Mucosa of descending colon (tissue), 3 donors: ENCODE results near the gene PLA2G4B. TPM values are rescaled to one million over a fixed set of nuclear protein-coding genes. Genes with fewer than 3 reads are reported as not detected.

Source experiments
- ATAC-seq: fragments of 200-7000 bp; cut with Tn5 transposase; one replicate; pipeline ENCODE4 v1.9.1; 2020; ENCODE audit warnings: mild to moderate bottlenecking, moderate library complexity
- DNase-seq, 3 donors: peaks; one replicate each; pipeline ENCODE4 v3.0.0-alpha.2; 2020
- H3K36me3 ChIP-seq: fragments of 200-600 bp; one replicate; pipeline ENCODE4 v1.8.0; 2021; ENCODE audit warnings: low read depth, mild to moderate bottlenecking
- H3K4me1 ChIP-seq: fragments of 200-600 bp; one replicate; pipeline ENCODE4 v1.8.0; 2021; ENCODE audit warnings: low read depth, mild to moderate bottlenecking
- H3K4me3 ChIP-seq: fragments of 200-600 bp; one replicate; pipeline ENCODE4 v1.8.0; 2021; ENCODE audit warnings: mild to moderate bottlenecking
- H3K9me3 ChIP-seq: fragments of 200-600 bp; one replicate; pipeline ENCODE4 v1.8.0; 2021; ENCODE audit warnings: mild to moderate bottlenecking
- intact Hi-C, 2 donors: fragments of 100-400 bp; cut with DNase I in 1 of 2; cut with micrococcal nuclease in 1 of 2; formaldehyde crosslinking; loops; one replicate each; pipeline versions ENCODE4 v1.11.0 to v1.11.1; 2022; cut with DNase I, micrococcal nuclease
- total RNA-seq, 3 donors: library from RNA; stranded (reverse); fragmentation: NEBNext Ultra II Directional in 2 of 3; extraction: Animal tissue kit (Norgen Biotek cat#: 25700) in 2 of 3; gene quantifications; one replicate each; pipeline versions ENCODE4 v1.2.1 to v1.2.4, GENCODE V29; 2021 to 2023
- TF ChIP-seq, protein P1 (sequence below): fragments of 200-600 bp; IDR thresholded peaks from one replicate; pipeline ENCODE4 v1.8.0; 2022; ENCODE audit warnings: antibody characterized with exemption, mild to moderate bottlenecking
- donor health status: DM: no; HTN: no; CAD: no; lungs with moderate emphysema.
- donor health status: DM: no; HTN: no; CAD: no.
- donor health status: DM: no; HTN: yes; CAD: no.

PLA2G4B gene
- total RNA-seq, 3 donors from 2014 or later, result 5.2 to 9.7 (median 6.4) TPM

DNA sequence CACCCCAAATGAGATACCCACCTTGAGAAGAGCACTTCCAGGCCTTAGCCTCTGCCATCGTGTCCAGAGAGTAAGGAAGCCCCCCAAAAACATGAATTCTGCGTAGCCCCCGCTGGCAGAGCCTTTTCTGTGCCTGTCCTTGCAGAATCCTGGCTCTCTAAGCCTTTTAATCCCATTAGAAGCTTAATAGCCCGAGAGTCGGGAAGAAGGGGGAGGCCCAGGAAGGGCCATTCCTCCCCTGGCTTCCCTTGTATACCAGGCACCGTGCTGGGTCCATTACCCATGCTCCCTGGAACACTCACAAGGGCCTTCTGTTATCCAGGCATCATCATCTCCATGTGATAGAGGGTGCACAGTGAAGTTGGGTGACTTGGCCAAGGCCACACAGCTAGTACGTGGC lies 48.1 kb downstream of the PLA2G4B start:
- ATAC-seq, result no peak
- H3K4me1 ChIP-seq, result peaks cover 9% of the 10 kb centered on the region
- DNase-seq, result no peak
- no peaks in the 10 kb centered on the region for H3K9me3 ChIP-seq
- TF ChIP-seq, protein P1, sequence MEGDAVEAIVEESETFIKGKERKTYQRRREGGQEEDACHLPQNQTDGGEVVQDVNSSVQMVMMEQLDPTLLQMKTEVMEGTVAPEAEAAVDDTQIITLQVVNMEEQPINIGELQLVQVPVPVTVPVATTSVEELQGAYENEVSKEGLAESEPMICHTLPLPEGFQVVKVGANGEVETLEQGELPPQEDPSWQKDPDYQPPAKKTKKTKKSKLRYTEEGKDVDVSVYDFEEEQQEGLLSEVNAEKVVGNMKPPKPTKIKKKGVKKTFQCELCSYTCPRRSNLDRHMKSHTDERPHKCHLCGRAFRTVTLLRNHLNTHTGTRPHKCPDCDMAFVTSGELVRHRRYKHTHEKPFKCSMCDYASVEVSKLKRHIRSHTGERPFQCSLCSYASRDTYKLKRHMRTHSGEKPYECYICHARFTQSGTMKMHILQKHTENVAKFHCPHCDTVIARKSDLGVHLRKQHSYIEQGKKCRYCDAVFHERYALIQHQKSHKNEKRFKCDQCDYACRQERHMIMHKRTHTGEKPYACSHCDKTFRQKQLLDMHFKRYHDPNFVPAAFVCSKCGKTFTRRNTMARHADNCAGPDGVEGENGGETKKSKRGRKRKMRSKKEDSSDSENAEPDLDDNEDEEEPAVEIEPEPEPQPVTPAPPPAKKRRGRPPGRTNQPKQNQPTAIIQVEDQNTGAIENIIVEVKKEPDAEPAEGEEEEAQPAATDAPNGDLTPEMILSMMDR, result no peak
- H3K36me3 ChIP-seq, result no peaks in the 10 kb centered on the region
- intact Hi-C loops, result no loop called here
- no peak overlapping the region for H3K4me3 ChIP-seq

DNA sequence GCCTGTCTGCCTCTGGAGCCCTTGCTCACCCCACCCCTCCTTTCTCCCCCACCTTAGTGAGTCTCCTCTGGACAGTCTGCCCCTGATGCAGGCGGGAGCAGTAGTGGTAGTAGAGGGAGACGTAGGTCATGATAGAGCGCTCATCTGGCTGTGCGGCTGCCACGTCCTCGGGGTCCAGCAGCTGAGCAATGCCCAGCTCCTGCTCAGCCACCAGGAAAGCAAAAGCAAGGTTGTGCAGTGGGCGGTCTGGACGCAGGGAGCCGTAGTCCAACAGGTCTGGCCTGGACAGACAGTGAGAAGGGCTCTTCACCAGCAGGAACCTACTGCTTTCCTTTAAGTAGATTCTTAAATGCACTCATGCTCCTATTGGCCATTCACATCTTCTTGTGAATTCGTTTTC lies 48.5 kb downstream of the PLA2G4B start:
- intact Hi-C loops, result no loop called here
- Histone ChIP-seq H3K4me3 (no peak overlapping the region), H3K36me3 (no peaks in the 10 kb centered on the region), H3K9me3 (no peaks in the 10 kb centered on the region), H3K4me1 (peaks cover 5% of the 10 kb centered on the region)
- ATAC-seq, result no peak
- TF ChIP-seq, protein P1, result no peak
- no peak for DNase-seq

DNA sequence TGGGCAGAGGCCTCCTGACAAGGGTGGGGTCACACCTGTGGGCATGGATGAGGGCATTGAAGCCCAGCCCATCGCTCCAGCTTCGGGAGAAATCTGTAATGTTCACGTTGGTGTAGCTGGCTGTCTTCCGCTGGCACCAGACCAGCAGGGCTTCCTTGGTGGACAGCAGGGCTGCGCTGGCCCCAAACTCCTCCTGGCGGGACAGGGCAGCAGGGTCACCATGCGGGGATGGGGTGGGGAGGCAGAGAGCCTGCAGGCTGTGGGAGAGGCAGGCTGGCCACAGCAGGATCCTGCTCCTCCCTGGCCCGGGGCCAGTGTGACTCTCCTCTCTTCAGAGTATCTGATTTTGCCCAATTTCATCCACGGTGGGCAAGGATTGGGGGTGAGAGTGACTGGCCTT lies 49.2 kb downstream of the PLA2G4B start:
- DNase-seq (no peak), ATAC-seq (no peak)
- Histone ChIP-seq H3K9me3 (no peaks in the 10 kb centered on the region), H3K4me3 (no peak overlapping the region), H3K36me3 (no peaks in the 10 kb centered on the region), H3K4me1 (no peaks in the 10 kb centered on the region)
- intact Hi-C loops, result no loop called here
- TF ChIP-seq, protein P1, result no peak

DNA sequence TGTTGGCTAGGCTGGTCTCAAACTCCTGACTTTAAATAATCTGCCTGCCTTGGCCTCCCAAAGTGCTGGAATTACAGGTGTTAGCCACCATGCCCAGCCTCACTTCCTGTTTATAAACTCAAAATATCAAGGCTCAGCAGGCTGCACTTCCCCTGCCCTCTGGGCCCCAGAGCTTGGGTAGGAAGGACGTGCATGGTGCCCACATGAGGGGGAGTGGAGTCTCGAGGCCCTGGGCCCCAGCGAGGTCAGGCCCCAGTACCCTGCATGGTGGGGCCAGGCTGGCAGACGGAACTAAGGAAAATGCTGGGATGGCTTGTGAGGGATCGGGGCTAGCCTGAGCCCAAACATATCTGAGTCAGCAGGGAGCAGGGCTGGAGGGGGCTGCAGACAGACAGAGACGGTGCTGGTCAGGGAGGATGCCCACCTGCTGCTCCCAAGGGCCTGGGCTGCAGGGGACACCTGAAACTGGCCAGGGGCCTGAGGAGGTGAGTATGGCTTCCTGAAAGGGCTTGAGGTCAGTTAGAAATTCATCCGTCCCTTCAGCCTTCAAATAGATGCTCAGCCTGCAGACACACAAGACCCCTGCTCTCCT lies 50.1 kb downstream of the PLA2G4B start:
- DNase-seq (no peak), ATAC-seq (no peak)
- TF ChIP-seq, protein P1, result no peak
- H3K9me3 ChIP-seq, result no peaks in the 10 kb centered on the region
- intact Hi-C loops, result no loop called here
- H3K4me3 ChIP-seq, result no peak overlapping the region
- H3K4me1 ChIP-seq, result peaks cover under 1% of the 10 kb centered on the region
- no peaks in the 10 kb centered on the region for H3K36me3 ChIP-seq

DNA sequence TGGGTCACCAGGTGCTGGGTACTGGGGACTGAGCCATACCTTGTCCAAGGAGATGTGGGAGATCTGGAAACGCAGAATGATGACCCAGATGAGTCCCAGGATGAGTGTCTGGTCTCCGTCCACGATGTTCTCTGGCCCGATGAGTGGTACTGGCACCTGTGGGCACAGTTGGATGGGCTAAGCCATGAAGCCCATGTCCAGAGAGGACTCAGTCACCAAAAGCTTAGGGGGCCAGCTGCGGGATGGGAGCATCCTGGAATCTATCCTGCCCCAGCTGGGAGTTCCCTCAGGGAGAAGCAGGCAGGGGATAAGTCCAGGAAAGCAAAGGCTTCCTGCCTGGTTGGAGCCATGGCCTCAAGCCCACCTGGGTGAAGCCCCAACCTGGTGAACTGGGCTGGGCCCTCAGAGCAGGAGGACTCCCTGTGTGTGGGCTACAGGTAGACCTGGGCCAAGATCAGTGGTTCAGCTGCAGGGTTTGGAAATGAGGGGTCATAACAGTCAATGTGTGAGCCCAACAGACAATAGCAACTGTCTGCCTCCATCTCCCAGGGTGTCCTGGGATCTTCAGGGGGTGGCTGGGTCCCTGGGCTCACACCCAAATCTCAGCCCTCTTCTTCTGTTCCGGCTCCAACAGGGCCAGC lies 51.5 kb downstream of the PLA2G4B start:
- no peak for DNase-seq
- intact Hi-C loops, result no loop called here
- Histone ChIP-seq H3K36me3 (no peaks in the 10 kb centered on the region), H3K9me3 (no peaks in the 10 kb centered on the region), H3K4me3 (no peak overlapping the region), H3K4me1 (peaks cover 9% of the 10 kb centered on the region)
- ATAC-seq, result no peak
- TF ChIP-seq, protein P1, result no peak
